Endothelial cell of umbilical vein (primary cell): ENCODE measurements around the gene GPATCH4. TPM values are rescaled to one million over a fixed set of nuclear protein-coding genes. Genes with fewer than 3 reads are reported as not detected.
"Not testable (repeated sequence)": the region's sequence is repeated elsewhere in the genome, so short reads cannot be mapped to it uniquely, and the experiment has no call there.

ENCODE experiments used
- BruUV-seq: library from RNA; stranded (reverse); fragments of 400-500 nt; replicated peaks from 2 replicates; lab custom pipeline; 2021; lab: Mats Ljungman, UMichigan
- CTCF ChIA-PET: fragments of 300-600, 350-600 bp; sonication (Branson Sonifier 250); formaldehyde crosslinking; loops from one replicate; lab custom pipeline; 2021; ENCODE audit warnings: antibody characterized with exemption, inconsistent platforms; lab: Charles Lee
- POLR2A ChIA-PET: fragments of 300-600, 350-600 bp; sonication (Branson Sonifier 250); formaldehyde crosslinking; loops from one replicate; lab custom pipeline; 2021; ENCODE audit warnings: antibody characterized with exemption, inconsistent platforms; lab: Charles Lee
- DNase-seq: peaks from one replicate; pipeline ENCODE4 v3.0.0-alpha.2; 2011; ENCODE audit warnings: low read depth, low spot score
- FAIRE-seq: peaks from 2 replicates; lab custom pipeline; 2011; peaks lifted over from hg19 to GRCh38; lab: Jason Lieb, UNC
- H2AFZ ChIP-seq: 2 replicates; pipeline ENCODE4 v1.6.0; 2012; ENCODE audit warnings: low read depth, low read length, control low read depth, inconsistent platforms
- H3K27ac ChIP-seq: 2 replicates; pipeline ENCODE4 v1.5.1; 2011; ENCODE audit warnings: low read depth, mild to moderate bottlenecking, control low read depth, low read length, moderate library complexity; ENCODE audit not compliant: insufficient read depth
- H3K27me3 ChIP-seq, 2 experiments: 2 replicates each; pipeline versions ENCODE4 v1.6.0 to v1.6.1; 2011; ENCODE audit warnings: low read length in 2 of 2, mixed read lengths in 1 of 2; ENCODE audit not compliant: control insufficient read depth in 2 of 2, insufficient read depth in 2 of 2
- H3K36me3 ChIP-seq, 2 experiments: 2 replicates in 1 of 2; 3 replicates in 1 of 2; pipeline ENCODE4 v1.5.1; 2011; ENCODE audit warnings: low read length in 2 of 2, mild to moderate bottlenecking in 1 of 2, moderate library complexity in 1 of 2; ENCODE audit not compliant: control insufficient read depth in 2 of 2, insufficient read depth in 2 of 2; ENCODE audit errors: extremely low read depth in 1 of 2
- H3K4me1 ChIP-seq: 3 replicates; pipeline ENCODE4 v1.5.1; 2011; ENCODE audit warnings: mild to moderate bottlenecking, low read length; ENCODE audit not compliant: control insufficient read depth, insufficient read depth; ENCODE audit errors: extremely low read depth
- H3K4me2 ChIP-seq: 2 replicates; pipeline ENCODE4 v1.6.1; 2011; ENCODE audit warnings: low read length, control low read depth, mixed read lengths; ENCODE audit not compliant: insufficient read depth
- H3K4me3 ChIP-seq, 3 experiments: fragments of 200-600 bp in 1 of 3; sonication (generic), shearing (Covaris generic) in 1 of 3; replicated peaks in 1 of 3; 2 replicates each; pipeline ENCODE4 v1.5.1; 2011 to 2016; ENCODE audit warnings: control low read depth in 3 of 3, low read length in 3 of 3, mild to moderate bottlenecking in 2 of 3, inconsistent platforms in 1 of 3, low read depth in 1 of 3, moderate library complexity in 1 of 3; ENCODE audit not compliant: insufficient read depth in 1 of 3
- H3K79me2 ChIP-seq: 2 replicates; pipeline ENCODE4 v1.6.0; 2012; ENCODE audit warnings: low read length, inconsistent platforms; ENCODE audit not compliant: control insufficient read depth, insufficient read depth
- H3K9ac ChIP-seq: replicated peaks from 2 replicates; pipeline ENCODE3; 2011; ENCODE audit warnings: low read length, control low read depth; ENCODE audit not compliant: insufficient read depth; ENCODE audit errors: extremely low read depth
- H3K9me1 ChIP-seq: replicated peaks from 3 replicates; pipeline ENCODE4 v1.6.0; 2011; ENCODE audit warnings: mild to moderate bottlenecking, low read length; ENCODE audit not compliant: control insufficient read depth, insufficient read depth; ENCODE audit errors: extremely low read depth
- H3K9me3 ChIP-seq: replicated peaks from 2 replicates; pipeline ENCODE4 v1.5.1; 2012; ENCODE audit warnings: low read length, inconsistent platforms; ENCODE audit not compliant: control insufficient read depth, insufficient read depth
- H4K20me1 ChIP-seq: replicated peaks from 2 replicates; pipeline ENCODE3; 2011; ENCODE audit warnings: mild to moderate bottlenecking, low read length; ENCODE audit not compliant: control insufficient read depth, insufficient read depth; ENCODE audit errors: extremely low read depth
- FOS ChIP-seq: IDR thresholded peaks from 2 replicates; pipeline ENCODE4 v1.6.1; 2011; ENCODE audit warnings: mild to moderate bottlenecking, low read length, moderate library complexity, borderline replicate concordance; ENCODE audit not compliant: insufficient read depth
- GATA2 ChIP-seq: IDR thresholded peaks from 2 replicates; pipeline ENCODE4 v1.7.0; 2011; ENCODE audit warnings: low read depth, mild to moderate bottlenecking, moderate library complexity, mixed read lengths, low read length; ENCODE audit not compliant: insufficient read length, insufficient read depth
- JUN ChIP-seq: IDR thresholded peaks from 2 replicates; pipeline ENCODE4 v1.6.1; 2011; ENCODE audit warnings: borderline replicate concordance, low read depth; ENCODE audit not compliant: insufficient read length, insufficient read depth
- MYC ChIP-seq: IDR thresholded peaks from one replicate; pipeline ENCODE4 v1.6.1; 2011; ENCODE audit warnings: mild to moderate bottlenecking, low read depth, low read length
- POLR2A ChIP-seq: IDR thresholded peaks from 2 replicates; pipeline ENCODE4 v1.6.1; 2012; ENCODE audit warnings: low read depth, mild to moderate bottlenecking, control low read depth, low read length
- POLR2AphosphoS5 ChIP-seq: IDR thresholded peaks from 2 replicates; pipeline ENCODE4 v1.6.1; 2012; ENCODE audit warnings: low read depth, mild to moderate bottlenecking, control low read depth, low read length, moderate library complexity; ENCODE audit not compliant: insufficient read depth
- dilution Hi-C: fragments of 300-500 bp; cut with MboI; formaldehyde crosslinking; loops from one replicate; pipeline ENCODE4 v1.15.0; 2019; ENCODE audit warnings: low sequenced_read_pairs; ENCODE audit not compliant: extremely low pct_ligation_motif_present
- intact Hi-C: fragments of 100-400 bp; cut with micrococcal nuclease; formaldehyde crosslinking; loops from one replicate; pipeline ENCODE4 v1.10.0; 2022
- polyA plus RNA-seq, 4 experiments: library from polyadenylated mRNA; depleted of rRNA in 3 of 4; stranded (reverse) in 3 of 4; unstranded in 1 of 4; fragments of >200 nt; gene quantifications; 2 replicates each; pipeline versions ENCODE4 v1.2.1 to v1.2.3, GENCODE V29; 2011 to 2012; ENCODE audit warnings: missing spikeins in 1 of 4
- total RNA-seq: library from RNA; stranded (reverse); gene quantifications from 2 replicates; pipeline ENCODE4 v1.2.3, GENCODE V29; 2021
- TF ChIP-seq, protein P1 (sequence below): IDR thresholded peaks from 2 replicates; pipeline ENCODE4 v1.6.1; 2011; ENCODE audit not compliant: insufficient read depth, insufficient read length
- TF ChIP-seq, protein P2 (sequence below), 2 donors: IDR thresholded peaks; 1 replicate in 1 of 2; 2 replicates in 1 of 2; pipeline ENCODE4 v1.5.1; 2011; ENCODE audit warnings: low read length in 2 of 2, mild to moderate bottlenecking in 2 of 2, moderate library complexity in 2 of 2, control low read depth in 1 of 2, inconsistent platforms in 1 of 2, low read depth in 1 of 2; ENCODE audit not compliant: insufficient read depth in 1 of 2; ENCODE audit errors: extremely low read depth in 1 of 2

GPATCH4 gene
- total and polyA plus RNA-seq, 2 donors (not counting 3 experiments of a cell fraction or from before 2014, with no cell fraction given), result 22.4 to 29.2 TPM

DNA sequence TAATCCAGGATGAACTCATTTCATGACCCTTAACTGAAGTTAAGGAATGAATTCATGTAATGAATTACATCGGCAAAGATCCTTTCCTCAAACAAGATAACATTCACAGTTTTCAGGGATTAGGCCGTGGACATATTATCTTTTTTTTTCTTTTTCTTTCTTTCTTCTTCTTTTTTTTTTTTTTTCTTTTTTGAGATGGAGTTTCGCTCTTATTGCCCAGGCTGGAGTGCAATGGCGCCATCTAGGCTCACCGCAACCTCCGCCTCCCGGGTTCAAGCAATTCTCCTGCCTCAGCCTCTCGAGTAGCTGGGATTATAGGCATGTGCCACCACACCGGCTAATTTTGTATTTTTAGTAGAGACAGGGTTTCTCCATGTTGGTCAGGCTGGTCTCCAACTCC is 29.9 kb upstream of the GPATCH4 start:
- H3K9ac ChIP-seq, H3K79me2 ChIP-seq, H3K9me1 ChIP-seq, intact Hi-C loops, POLR2A ChIA-PET, H3K9me3 ChIP-seq, dilution Hi-C loops, BruUV-seq, H2AFZ ChIP-seq, H3K4me3 ChIP-seq, H4K20me1 ChIP-seq, H3K27ac ChIP-seq, DNase-seq, H3K36me3 ChIP-seq, H3K4me2 ChIP-seq, FAIRE-seq, H3K4me1 ChIP-seq: not testable (repeated sequence)
- CTCF ChIA-PET, result interaction anchor here (0.6 to 13.8 kb wide), 6 partner anchors 12 to 259 kb away, joined by 3 to 237 read pairs (median 3); no protein-coding TSS in a partner anchor
- H3K27me3 ChIP-seq, result peaks cover 19 to 26% of the 10 kb centered on the region in 2 experiments

DNA sequence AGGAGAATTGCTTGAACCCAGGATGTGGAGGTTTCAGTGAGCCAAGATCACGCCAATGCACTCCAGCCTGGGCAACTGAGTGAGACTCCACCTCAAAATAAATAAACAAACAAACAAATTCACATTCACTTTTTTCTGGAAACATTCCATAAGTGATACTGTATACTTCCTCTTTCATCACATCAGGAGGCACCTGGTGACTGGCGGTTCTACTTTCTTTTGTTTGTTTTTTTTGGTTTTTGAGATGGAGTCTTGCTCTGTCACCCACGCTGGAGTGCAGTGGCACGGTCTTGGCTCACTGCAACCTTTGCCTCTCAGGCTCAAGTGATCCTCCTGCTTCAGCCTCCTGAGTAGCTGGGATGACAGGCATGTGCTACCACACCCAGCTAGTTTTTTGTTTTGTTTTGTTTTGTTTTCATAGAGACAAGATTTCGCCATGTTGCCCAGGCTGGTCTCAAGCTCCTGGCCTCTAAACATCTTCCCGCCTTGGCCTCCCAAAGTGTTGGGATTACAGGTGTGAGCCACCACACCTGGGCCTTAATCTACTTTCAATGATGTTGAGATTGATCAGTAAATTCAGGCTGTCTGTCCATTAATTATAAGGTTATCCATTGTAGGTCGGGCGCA is 28.7 kb upstream of the GPATCH4 start:
- no peak for DNase-seq
- intact Hi-C loops, result loop anchor here (5.0 kb wide), 2 partner anchors 262 to 297 kb away; partner anchors contain the start of gene PEAR1

More for the DNA sequence above, 28.7 kb upstream of the GPATCH4 start:
- TF ChIP-seq POLR2AphosphoS5 (no peak), JUN (no peak), POLR2A (no peak), FOS (no peak), MYC (no peak), GATA2 (no peak)
- TF ChIP-seq, protein P1, sequence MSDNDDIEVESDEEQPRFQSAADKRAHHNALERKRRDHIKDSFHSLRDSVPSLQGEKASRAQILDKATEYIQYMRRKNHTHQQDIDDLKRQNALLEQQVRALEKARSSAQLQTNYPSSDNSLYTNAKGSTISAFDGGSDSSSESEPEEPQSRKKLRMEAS, result no peak
- TF ChIP-seq, protein P2, sequence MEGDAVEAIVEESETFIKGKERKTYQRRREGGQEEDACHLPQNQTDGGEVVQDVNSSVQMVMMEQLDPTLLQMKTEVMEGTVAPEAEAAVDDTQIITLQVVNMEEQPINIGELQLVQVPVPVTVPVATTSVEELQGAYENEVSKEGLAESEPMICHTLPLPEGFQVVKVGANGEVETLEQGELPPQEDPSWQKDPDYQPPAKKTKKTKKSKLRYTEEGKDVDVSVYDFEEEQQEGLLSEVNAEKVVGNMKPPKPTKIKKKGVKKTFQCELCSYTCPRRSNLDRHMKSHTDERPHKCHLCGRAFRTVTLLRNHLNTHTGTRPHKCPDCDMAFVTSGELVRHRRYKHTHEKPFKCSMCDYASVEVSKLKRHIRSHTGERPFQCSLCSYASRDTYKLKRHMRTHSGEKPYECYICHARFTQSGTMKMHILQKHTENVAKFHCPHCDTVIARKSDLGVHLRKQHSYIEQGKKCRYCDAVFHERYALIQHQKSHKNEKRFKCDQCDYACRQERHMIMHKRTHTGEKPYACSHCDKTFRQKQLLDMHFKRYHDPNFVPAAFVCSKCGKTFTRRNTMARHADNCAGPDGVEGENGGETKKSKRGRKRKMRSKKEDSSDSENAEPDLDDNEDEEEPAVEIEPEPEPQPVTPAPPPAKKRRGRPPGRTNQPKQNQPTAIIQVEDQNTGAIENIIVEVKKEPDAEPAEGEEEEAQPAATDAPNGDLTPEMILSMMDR (IDR thresholded peaks at IDR 0.05; ENCODE audit: extremely low read depth in 1 of 2, insufficient read depth in 1 of 2, low read depth in 1 of 2, low read length in 2 of 2), result no peak
- Histone ChIP-seq H3K4me2 (no peak overlapping the region), H3K9ac (no peak overlapping the region), H3K79me2 (no peaks in the 10 kb centered on the region), H3K36me3 (no peaks in the 10 kb centered on the region), H2AFZ (no peak overlapping the region), H3K27me3 (peaks cover 27 to 34% of the 10 kb centered on the region in 2 experiments), H3K27ac (no peak overlapping the region), H3K4me1 (peaks cover 6% of the 10 kb centered on the region), H3K9me3 (no peaks in the 10 kb centered on the region), H4K20me1 (no peaks in the 10 kb centered on the region), H3K4me3 (no peak overlapping the region), H3K9me1 (no peaks in the 10 kb centered on the region)
- FAIRE-seq, result no peak
- POLR2A ChIA-PET, result no interaction called here
- no TSS peak for BruUV-seq
- CTCF ChIA-PET, result interaction anchor here (1.3 to 13.8 kb wide), 3 partner anchors 12 to 29 kb away, joined by 4 to 237 read pairs (median 39); partner anchors contain the start of gene BCAN
- dilution Hi-C loops, result no loop called here
